Measurements from ENCODE around the gene ZBTB17. TPM values are rescaled to one million over a fixed set of nuclear protein-coding genes. Genes with fewer than 3 reads are reported as not detected.

The ZBTB17 gene
- total RNA-seq, 1 donor from 2014 or later: 24.7 TPM

DNA sequence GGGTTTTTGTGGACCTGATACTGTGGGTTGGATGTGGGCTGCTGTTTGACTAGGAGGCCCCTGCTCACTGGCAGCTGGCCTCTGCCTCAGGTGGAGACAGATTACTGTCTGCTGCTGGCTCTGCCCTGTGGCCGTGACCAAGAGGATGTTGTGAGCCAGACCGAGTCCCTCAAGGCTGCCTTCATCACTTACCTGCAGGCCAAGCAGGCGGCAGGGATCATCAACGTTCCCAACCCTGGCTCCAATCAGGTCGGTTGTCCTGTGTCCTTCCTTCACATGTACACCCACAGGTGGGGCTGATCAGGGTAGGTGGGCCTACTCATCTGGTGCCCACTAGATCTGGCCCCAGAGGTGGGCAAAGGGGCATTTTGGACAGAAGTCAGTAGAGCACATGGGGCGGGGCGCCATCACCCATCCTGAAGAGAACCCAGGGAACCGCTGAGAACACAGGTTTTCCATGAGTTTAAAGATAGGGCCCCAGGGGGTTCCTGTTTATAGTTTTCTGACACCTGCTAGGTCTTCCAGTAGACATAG, 37.2 kb downstream of the ZBTB17 start:
- no peak for TF ChIP-seq CTCF (IDR thresholded peaks at IDR 0.05; ENCODE audit: borderline replicate concordance)
- peak overlapping the region; percentile 52 for H3K27ac ChIP-seq (replicated peaks)
- H3K27me3 ChIP-seq (ENCODE audit: low read depth): no peaks in the 10 kb centered on the region
- DNase-seq: no peak
- intact Hi-C loops (cut with micrococcal nuclease): no loop called here
- peaks cover 22% of the 10 kb centered on the region for H3K4me1 ChIP-seq
- no peak overlapping the region for H3K4me3 ChIP-seq
- H3K36me3 ChIP-seq: peaks cover 100% of the 10 kb centered on the region
- no peaks in the 10 kb centered on the region for H3K9me3 ChIP-seq (replicated peaks)

GRCh38 chr1:15937706-15938168, 38.2 kb downstream of the ZBTB17 start:
- H3K27me3 ChIP-seq (ENCODE audit: low read depth): no peaks in the 10 kb centered on the region
- no peak for DNase-seq
- no peak for TF ChIP-seq CTCF (IDR thresholded peaks at IDR 0.05; ENCODE audit: borderline replicate concordance)
- no peaks in the 10 kb centered on the region for H3K9me3 ChIP-seq (replicated peaks)
- intact Hi-C loops (cut with micrococcal nuclease): no loop called here
- no peak overlapping the region for H3K4me3 ChIP-seq
- H3K27ac ChIP-seq (replicated peaks): peak overlapping the region; percentile 9
- H3K36me3 ChIP-seq: peaks cover 100% of the 10 kb centered on the region
- H3K4me1 ChIP-seq: peaks cover 22% of the 10 kb centered on the region

DNA sequence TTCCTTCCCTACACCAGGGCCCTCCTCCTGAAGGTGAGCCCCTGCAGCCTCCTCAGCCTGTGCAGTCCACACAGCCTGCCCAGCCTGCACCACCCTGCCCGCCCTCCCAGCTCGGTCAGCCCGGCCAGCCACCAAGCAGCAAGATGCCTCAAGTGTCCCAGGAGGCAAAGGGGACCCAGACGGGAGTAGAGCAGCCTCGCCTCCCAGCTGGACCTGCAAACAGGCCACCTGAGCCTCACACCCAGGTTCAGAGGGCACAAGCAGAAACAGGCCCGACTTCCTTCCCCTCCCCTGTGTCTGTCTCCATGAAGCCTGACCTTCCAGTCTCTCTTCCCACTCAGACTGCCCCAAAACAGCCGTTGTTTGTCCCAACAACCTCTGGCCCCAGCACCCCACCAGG, 38.8 kb downstream of the ZBTB17 start:
- Histone ChIP-seq H3K27ac (replicated peaks) (peak overlapping the region; percentile 9), H3K4me1 (peaks cover 22% of the 10 kb centered on the region), H3K27me3 (ENCODE audit: low read depth) (no peaks in the 10 kb centered on the region), H3K36me3 (peaks cover 100% of the 10 kb centered on the region), H3K9me3 (replicated peaks) (no peaks in the 10 kb centered on the region), H3K4me3 (no peak overlapping the region)
- no peak for TF ChIP-seq CTCF (IDR thresholded peaks at IDR 0.05; ENCODE audit: borderline replicate concordance)
- intact Hi-C loops (cut with micrococcal nuclease): no loop called here
- no peak for DNase-seq

GRCh38 chr1:15936025-15936424, 39.9 kb downstream of the ZBTB17 start:
- no peak for DNase-seq
- Histone ChIP-seq H3K9me3 (replicated peaks) (no peaks in the 10 kb centered on the region), H3K4me1 (peaks cover 22% of the 10 kb centered on the region), H3K4me3 (no peak overlapping the region), H3K36me3 (peaks cover 100% of the 10 kb centered on the region), H3K27me3 (ENCODE audit: low read depth) (no peaks in the 10 kb centered on the region), H3K27ac (replicated peaks) (no peak overlapping the region)
- intact Hi-C loops (cut with micrococcal nuclease): no loop called here
- TF ChIP-seq CTCF (IDR thresholded peaks at IDR 0.05; ENCODE audit: borderline replicate concordance): no peak

DNA sequence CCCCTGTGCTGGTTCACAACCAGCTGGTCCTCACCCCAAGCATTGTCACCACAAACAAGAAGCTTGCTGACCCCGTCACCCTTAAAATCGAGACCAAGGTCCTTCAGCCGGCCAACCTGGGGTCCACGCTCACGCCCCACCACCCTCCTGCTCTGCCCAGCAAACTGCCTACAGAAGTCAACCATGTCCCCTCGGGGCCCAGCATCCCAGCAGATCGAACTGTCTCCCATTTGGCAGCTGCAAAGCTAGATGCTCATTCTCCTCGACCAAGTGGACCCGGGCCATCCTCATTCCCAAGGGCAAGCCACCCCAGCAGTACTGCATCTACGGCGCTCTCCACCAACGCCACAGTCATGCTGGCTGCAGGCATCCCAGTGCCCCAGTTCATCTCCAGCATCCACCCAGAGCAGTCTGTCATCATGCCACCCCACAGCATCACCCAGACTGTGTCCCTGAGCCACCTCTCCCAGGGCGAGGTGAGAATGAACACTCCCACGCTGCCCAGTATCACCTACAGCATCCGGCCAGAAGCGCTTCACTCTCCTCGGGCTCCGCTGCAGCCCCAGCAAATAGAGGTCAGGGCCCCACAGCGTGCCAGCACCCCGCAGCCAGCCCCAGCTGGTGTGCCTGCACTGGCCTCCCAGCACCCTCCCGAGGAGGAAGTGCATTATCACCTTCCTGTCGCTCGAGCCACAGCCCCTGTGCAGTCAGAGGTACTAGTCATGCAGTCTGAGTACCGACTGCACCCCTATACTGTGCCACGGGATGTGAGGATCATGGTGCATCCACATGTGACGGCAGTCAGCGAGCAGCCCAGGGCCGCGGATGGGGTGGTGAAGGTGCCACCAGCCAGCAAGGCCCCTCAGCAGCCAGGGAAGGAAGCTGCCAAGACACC, 40.6 kb downstream of the ZBTB17 start:
- Histone ChIP-seq H3K9me3 (replicated peaks) (no peaks in the 10 kb centered on the region), H3K27ac (replicated peaks) (no peak overlapping the region), H3K4me1 (peaks cover 22% of the 10 kb centered on the region), H3K4me3 (no peak overlapping the region), H3K36me3 (peaks cover 100% of the 10 kb centered on the region), H3K27me3 (ENCODE audit: low read depth) (no peaks in the 10 kb centered on the region)
- intact Hi-C loops (cut with micrococcal nuclease): no loop called here
- DNase-seq: no peak
- TF ChIP-seq CTCF (IDR thresholded peaks at IDR 0.05; ENCODE audit: borderline replicate concordance): no peak
